PC-9 (cell line): ENCODE data around the gene TK2. TPM values are rescaled to one million over a fixed set of nuclear protein-coding genes. Genes with fewer than 3 reads are reported as not detected.

ENCODE experiments used
- BruUV-seq: library from RNA; stranded (reverse); fragments of 400-500 nt; replicated peaks from 2 replicates; lab custom pipeline; 2021; lab: Mats Ljungman, UMichigan
- CTCF ChIA-PET: fragments of 300-600 bp; sonication (Branson Sonifier 250); formaldehyde crosslinking; loops from one replicate; lab custom pipeline; 2022; ENCODE audit warnings: antibody characterized with exemption; lab: Charles Lee
- POLR2A ChIA-PET: fragments of 300-600 bp; sonication (Branson Sonifier 250); formaldehyde crosslinking; loops from one replicate; lab custom pipeline; 2022; ENCODE audit warnings: antibody characterized with exemption; ENCODE audit not compliant: unreplicated experiment; lab: Charles Lee
- DNase-seq, 2 experiments: peaks; one replicate each; pipeline versions ENCODE4 v3.0.0 to v3.0.0-alpha.2; 2015 to 2022; ENCODE audit warnings: mixed read lengths in 1 of 2
- H2AFZ ChIP-seq: fragments of 200-600 bp; sonication (generic); 2 replicates; pipeline ENCODE4 v1.8.1; 2017; ENCODE audit warnings: antibody characterized with exemption
- H3F3A ChIP-seq: fragments of 200-600 bp; sonication (generic); 2 replicates; pipeline ENCODE4 v1.8.1; 2017; ENCODE audit warnings: antibody characterized with exemption, mild to moderate bottlenecking, low read depth; ENCODE audit not compliant: insufficient read depth
- H3K27ac ChIP-seq: fragments of 200-600 bp; sonication (generic); 2 replicates; pipeline ENCODE4 v1.6.1; 2016; ENCODE audit warnings: mixed run types
- H3K27me3 ChIP-seq: fragments of 200-600 bp; sonication (generic); 2 replicates; pipeline ENCODE4 v1.6.1; 2016; ENCODE audit warnings: low read depth, mixed run types; ENCODE audit not compliant: insufficient read depth
- H3K36me3 ChIP-seq: fragments of 200-600 bp; sonication (generic); 2 replicates; pipeline ENCODE4 v1.6.1; 2016; ENCODE audit warnings: low read depth, mixed run types
- H3K4me1 ChIP-seq: fragments of 200-600 bp; sonication (generic); replicated peaks from 2 replicates; pipeline ENCODE4 v1.6.1; 2016; ENCODE audit warnings: mixed run types; ENCODE audit not compliant: insufficient read depth
- H3K4me2 ChIP-seq: fragments of 200-600 bp; sonication (generic); 2 replicates; pipeline ENCODE4 v1.6.1; 2017; ENCODE audit warnings: mixed run types
- H3K4me3 ChIP-seq: fragments of 200-600 bp; sonication (generic); 2 replicates; pipeline ENCODE4 v1.6.1; 2016; ENCODE audit warnings: mixed run types
- H3K79me2 ChIP-seq: fragments of 200-600 bp; sonication (generic); 2 replicates; pipeline ENCODE4 v1.6.1; 2017; ENCODE audit warnings: low read depth, mixed run types
- H3K9me2 ChIP-seq: fragments of 200-600 bp; sonication (generic); 2 replicates; pipeline ENCODE4 v1.8.1; 2017; ENCODE audit warnings: mild to moderate bottlenecking; ENCODE audit not compliant: insufficient read depth
- H3K9me3 ChIP-seq: fragments of 200-600 bp; sonication (generic); 2 replicates; pipeline ENCODE4 v1.8.1; 2016; ENCODE audit warnings: low read depth; ENCODE audit not compliant: insufficient read depth
- H4K20me1 ChIP-seq: fragments of 200-600 bp; sonication (generic); 2 replicates; pipeline ENCODE4 v1.8.1; 2017; ENCODE audit not compliant: insufficient read depth
- CTCF ChIP-seq: fragments of 200-600 bp; sonication (generic); conservative IDR thresholded peaks from 2 replicates; pipeline ENCODE4 v1.6.1; 2017; ENCODE audit warnings: mixed run types, antibody characterized with exemption, mild to moderate bottlenecking, moderate library complexity
- EZH2 ChIP-seq: fragments of 200-600 bp; sonication (generic); IDR thresholded peaks from 2 replicates; pipeline ENCODE4 v1.8.0; 2017; ENCODE audit warnings: antibody characterized with exemption, low read depth
- intact Hi-C: fragments of 100-400 bp; cut with micrococcal nuclease; formaldehyde crosslinking; loops from one replicate; pipeline ENCODE4 v1.10.0; 2022; ENCODE audit not compliant: unreplicated experiment
- total RNA-seq: library from RNA; stranded (reverse); gene quantifications from 2 replicates; pipeline ENCODE4 v1.2.3, GENCODE V29; 2021

TK2 gene
- total RNA-seq, 1 experiment from 2014 or later = 20.1 TPM

GRCh38 chr16:66528294-66528693 lies 21.6 kb downstream of the TK2 start:
- POLR2A ChIA-PET = no interaction called here

GRCh38 chr16:66525396-66526180 lies 24.3 kb downstream of the TK2 start:
- ChIA-PET POLR2A (interaction anchor here (0.6 to 1.0 kb wide), 3 partner anchors 14 to 193 kb away, joined by 4 to 7 read pairs (median 5); no protein-coding TSS in a partner anchor), CTCF (no interaction called here)
- H3K36me3 ChIP-seq = 0 out of 2 replicates have a peak, but pooled peaks cover 3% of the 10 kb centered on the region
- no peaks in the 10 kb centered on the region for H3K27me3 ChIP-seq
- TF ChIP-seq CTCF = no peak
- TF ChIP-seq EZH2 = no peak
- peak; percentile 51 to 62 for DNase-seq
- H3K27ac ChIP-seq = no peak overlapping the region
- no peaks in the 10 kb centered on the region for H3K9me3 ChIP-seq
- H3K9me2 ChIP-seq = no peaks in the 10 kb centered on the region
- H3K79me2 ChIP-seq = no peaks in the 10 kb centered on the region
- peaks cover 19% of the 10 kb centered on the region for H3F3A ChIP-seq
- H2AFZ ChIP-seq = no peak overlapping the region
- no peaks in the 10 kb centered on the region for H4K20me1 ChIP-seq
- no peak overlapping the region for H3K4me3 ChIP-seq
- H3K4me2 ChIP-seq = no peak overlapping the region
- intact Hi-C loops = no loop called here
- H3K4me1 ChIP-seq = peaks cover 26% of the 10 kb centered on the region
- BruUV-seq = no TSS peak

More at GRCh38 chr16:66528294-66528693, 21.6 kb downstream of the TK2 start:
- CTCF ChIA-PET = interaction anchor here (0.6 kb wide), 1 partner anchor 302 kb away, joined by 4 read pairs; the partner anchor contains the start of gene NAE1
- intact Hi-C loops = no loop called here
- H3K79me2 ChIP-seq = no peaks in the 10 kb centered on the region
- DNase-seq = no peak
- no peaks in the 10 kb centered on the region for H3K9me3 ChIP-seq
- H3K4me1 ChIP-seq = no peaks in the 10 kb centered on the region
- TF ChIP-seq CTCF = no peak
- TF ChIP-seq EZH2 = no peak
- H3K27me3 ChIP-seq = no peaks in the 10 kb centered on the region
- no peak overlapping the region for H3K27ac ChIP-seq
- no peaks in the 10 kb centered on the region for H3K9me2 ChIP-seq
- H3K4me2 ChIP-seq = no peak overlapping the region
- no peak overlapping the region for H3K4me3 ChIP-seq
- peaks cover under 1% of the 10 kb centered on the region; the same call in 1 of the 2 replicates for H3F3A ChIP-seq
- BruUV-seq = no TSS peak
- no peaks in the 10 kb centered on the region for H4K20me1 ChIP-seq
- no peak overlapping the region for H2AFZ ChIP-seq
- H3K36me3 ChIP-seq = 0 out of 2 replicates have a peak, but pooled peaks cover 3% of the 10 kb centered on the region

GRCh38 chr16:66524601-66525164 lies 25.2 kb downstream of the TK2 start:
- Histone ChIP-seq H3K27ac (no peak overlapping the region), H3K36me3 (0 out of 2 replicates have a peak, but pooled peaks cover 3% of the 10 kb centered on the region), H3K9me3 (no peaks in the 10 kb centered on the region), H3K4me2 (no peak overlapping the region), H4K20me1 (no peaks in the 10 kb centered on the region), H3F3A (peaks cover 22% of the 10 kb centered on the region), H2AFZ (no peak overlapping the region), H3K4me1 (peaks cover 33% of the 10 kb centered on the region), H3K79me2 (no peaks in the 10 kb centered on the region), H3K4me3 (no peak overlapping the region), H3K27me3 (no peaks in the 10 kb centered on the region), H3K9me2 (no peaks in the 10 kb centered on the region)
- POLR2A ChIA-PET = no interaction called here
- TF ChIP-seq CTCF = no peak
- no peak for TF ChIP-seq EZH2
- intact Hi-C loops = no loop called here
- DNase-seq = no peak
- BruUV-seq = no TSS peak
- CTCF ChIA-PET = no interaction called here
